ENCODE measurements around the gene LRPPRC. TPM values are rescaled to one million over a fixed set of nuclear protein-coding genes. Genes with fewer than 3 reads are reported as not detected.

LRPPRC gene
- total and polyA plus RNA-seq, 2 experiments from 2014 or later, result 27.7 to 38.0 TPM

DNA sequence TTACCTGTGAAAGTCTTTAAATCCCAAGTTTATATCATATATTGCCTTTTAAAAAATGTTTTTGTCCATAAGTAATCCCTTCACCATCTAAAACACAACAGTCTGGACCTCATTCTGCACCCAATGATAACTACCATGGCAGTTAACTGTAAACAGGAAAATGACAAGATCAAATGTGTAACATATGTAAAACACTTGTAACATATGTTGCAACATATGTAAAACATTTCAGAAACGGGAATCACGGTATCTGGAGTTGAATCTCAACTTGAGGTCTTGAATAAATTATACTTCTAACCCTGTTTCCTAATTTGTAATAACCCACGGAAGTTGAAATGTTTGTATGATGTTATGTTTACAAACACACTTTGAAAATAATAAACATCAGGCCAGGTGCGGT, 6.2 kb downstream of the LRPPRC start:
- 31 to 33% methylated on average over 4 of the region's 4 CpGs for WGBS, 2 experiments (ENCODE audit: low coverage in 1 of 2, low lambda C conversion rate in 2 of 2, missing lambda C conversion rate in 2 of 2)
- TF ChIP-seq EZH2 (IDR thresholded peaks at IDR 0.05; ENCODE audit: insufficient read depth, poor library complexity, severe bottlenecking), result no peak
- TF ChIP-seq EZH2phosphoT487 (IDR thresholded peaks at IDR 0.05; ENCODE audit: insufficient read depth, low read depth), result no peak
- Histone ChIP-seq H3K9ac (no peak overlapping the region), H3K9me2 (ENCODE audit: insufficient read depth) (no peaks in the 10 kb centered on the region), H3K27me3 (replicated peaks; ENCODE audit: insufficient read depth) (no peaks in the 10 kb centered on the region), H3K4me1 (ENCODE audit: insufficient read depth) (peaks cover 10% of the 10 kb centered on the region; the same call in 1 of the 2 replicates), H3K36me3 (ENCODE audit: low read depth) (peaks cover 12% of the 10 kb centered on the region; the same call in 1 of the 2 replicates), H3K9me3 (ENCODE audit: low read depth) (no peaks in the 10 kb centered on the region), H3K79me2 (ENCODE audit: insufficient read depth) (peaks cover 100% of the 10 kb centered on the region), H3K27ac (no peak overlapping the region), H2AFZ (no peak overlapping the region), H3F3A (ENCODE audit: insufficient read depth) (0 out of 2 replicates have a peak, but pooled peaks cover 4% of the 10 kb centered on the region), H3K4me2 (ENCODE audit: unreplicated experiment) (no peak overlapping the region), H4K20me1 (ENCODE audit: insufficient read depth) (no peaks in the 10 kb centered on the region; the same call in 1 of the 2 replicates), H3K4me3 (no peak overlapping the region)
- in situ Hi-C loops (cut with MboI), result no loop called here
- no peak for DNase-seq

- Histone ChIP-seq H3K36me3 (ENCODE audit: low read depth) (peaks cover 15% of the 10 kb centered on the region; the same call in 1 of the 2 replicates), H3K27ac (no peak overlapping the region), H3K4me2 (ENCODE audit: unreplicated experiment) (no peak overlapping the region), H3K9ac (no peak overlapping the region), H3F3A (ENCODE audit: insufficient read depth) (0 out of 2 replicates have a peak, but pooled peaks cover 4% of the 10 kb centered on the region), H3K79me2 (ENCODE audit: insufficient read depth) (peaks cover 100% of the 10 kb centered on the region), H3K9me2 (ENCODE audit: insufficient read depth) (no peaks in the 10 kb centered on the region), H2AFZ (no peak overlapping the region), H4K20me1 (ENCODE audit: insufficient read depth) (no peaks in the 10 kb centered on the region; the same call in 1 of the 2 replicates), H3K9me3 (ENCODE audit: low read depth) (no peaks in the 10 kb centered on the region), H3K4me3 (no peak overlapping the region), H3K4me1 (ENCODE audit: insufficient read depth) (no peaks in the 10 kb centered on the region), H3K27me3 (replicated peaks; ENCODE audit: insufficient read depth) (no peaks in the 10 kb centered on the region)
- TF ChIP-seq EZH2phosphoT487 (IDR thresholded peaks at IDR 0.05; ENCODE audit: insufficient read depth, low read depth) (no peak), EZH2 (IDR thresholded peaks at IDR 0.05; ENCODE audit: insufficient read depth, poor library complexity, severe bottlenecking) (no peak)
- in situ Hi-C loops (cut with MboI), result no loop called here
- 96 to 99% methylated on average over 6 of the region's 6 CpGs for WGBS, 2 experiments (ENCODE audit: low coverage in 1 of 2, low lambda C conversion rate in 2 of 2, missing lambda C conversion rate in 2 of 2)
- DNase-seq, result no peak
Measured at GRCh38 chr2:43986600-43986999, 9.2 kb downstream of the LRPPRC start.

- Histone ChIP-seq H3K27ac (no peak overlapping the region), H4K20me1 (ENCODE audit: insufficient read depth) (no peaks in the 10 kb centered on the region; the same call in 1 of the 2 replicates)
- TF ChIP-seq EZH2 (IDR thresholded peaks at IDR 0.05; ENCODE audit: insufficient read depth, poor library complexity, severe bottlenecking) (no peak), EZH2phosphoT487 (IDR thresholded peaks at IDR 0.05; ENCODE audit: insufficient read depth, low read depth) (no peak)
Measured at GRCh38 chr2:43985359-43985758, 10.4 kb downstream of the LRPPRC start.

GRCh38 chr2:43984533-43984932, 11.3 kb downstream of the LRPPRC start:
- Histone ChIP-seq H3F3A (ENCODE audit: insufficient read depth) (0 out of 2 replicates have a peak, but pooled peaks cover 3% of the 10 kb centered on the region), H3K9me3 (ENCODE audit: low read depth) (no peaks in the 10 kb centered on the region), H3K36me3 (ENCODE audit: low read depth) (peaks cover 21% of the 10 kb centered on the region), H3K4me1 (ENCODE audit: insufficient read depth) (no peaks in the 10 kb centered on the region), H3K9me2 (ENCODE audit: insufficient read depth) (no peaks in the 10 kb centered on the region), H4K20me1 (ENCODE audit: insufficient read depth) (no peaks in the 10 kb centered on the region), H3K27me3 (replicated peaks; ENCODE audit: insufficient read depth) (no peaks in the 10 kb centered on the region), H3K4me2 (ENCODE audit: unreplicated experiment) (no peak overlapping the region), H3K9ac (no peak overlapping the region), H3K27ac (no peak overlapping the region), H2AFZ (no peak overlapping the region), H3K4me3 (no peak overlapping the region), H3K79me2 (ENCODE audit: insufficient read depth) (peaks cover 96% of the 10 kb centered on the region)
- TF ChIP-seq EZH2 (IDR thresholded peaks at IDR 0.05; ENCODE audit: insufficient read depth, poor library complexity, severe bottlenecking), result no peak
- TF ChIP-seq EZH2phosphoT487 (IDR thresholded peaks at IDR 0.05; ENCODE audit: insufficient read depth, low read depth), result no peak
- whole genome bisulfite sequencing, 2 experiments (ENCODE audit: low coverage in 1 of 2, low lambda C conversion rate in 2 of 2, missing lambda C conversion rate in 2 of 2), result 94 to 100% methylated on average over 2 of the region's 2 CpGs
- in situ Hi-C loops (cut with MboI), result no loop called here
- DNase-seq, result no peak

More at GRCh38 chr2:43985359-43985758, 10.4 kb downstream of the LRPPRC start:
- no peak overlapping the region for H2AFZ ChIP-seq
- WGBS, 2 experiments (ENCODE audit: low coverage in 1 of 2, low lambda C conversion rate in 2 of 2, missing lambda C conversion rate in 2 of 2), result 98 to 100% methylated on average over 3 of the region's 3 CpGs
- H3K36me3 ChIP-seq (ENCODE audit: low read depth), result peaks cover 15% of the 10 kb centered on the region; the same call in 1 of the 2 replicates
- no peak for DNase-seq
- H3K9ac ChIP-seq, result no peak overlapping the region
- in situ Hi-C loops (cut with MboI), result no loop called here
- no peak overlapping the region for H3K4me2 ChIP-seq (ENCODE audit: unreplicated experiment)
- H3F3A ChIP-seq (ENCODE audit: insufficient read depth), result 0 out of 2 replicates have a peak, but pooled peaks cover 4% of the 10 kb centered on the region
- H3K4me1 ChIP-seq (ENCODE audit: insufficient read depth), result no peaks in the 10 kb centered on the region
- H3K27me3 ChIP-seq (replicated peaks; ENCODE audit: insufficient read depth), result no peaks in the 10 kb centered on the region
- no peaks in the 10 kb centered on the region for H3K9me3 ChIP-seq (ENCODE audit: low read depth)
- H3K4me3 ChIP-seq, result no peak overlapping the region
- no peaks in the 10 kb centered on the region for H3K9me2 ChIP-seq (ENCODE audit: insufficient read depth)
- peaks cover 98% of the 10 kb centered on the region for H3K79me2 ChIP-seq (ENCODE audit: insufficient read depth)
